ENCODE data around the gene RNF157.

The RNF157 gene

GRCh38 chr17:76275382-76276068 is 35.2 kb upstream of the RNF157 start:
- TF ChIP-seq REST (IDR thresholded peaks at IDR 0.05; ENCODE audit: insufficient replicate concordance, low read depth) = no peak
- TF ChIP-seq POLR2AphosphoS5 (IDR thresholded peaks at IDR 0.05; ENCODE audit: low read depth) = no peak
- TF ChIP-seq SPI1 (IDR thresholded peaks at IDR 0.05; ENCODE audit: borderline replicate concordance, low read depth) = peak; percentile 39
- TF ChIP-seq CTCF (IDR thresholded peaks at IDR 0.05; ENCODE audit: insufficient read depth, low read length) = no peak
- H3K27ac ChIP-seq (replicated peaks) = no peak overlapping the region
- no peaks in the 10 kb centered on the region for H3K27me3 ChIP-seq (ENCODE audit: insufficient read depth, poor library complexity, severe bottlenecking)
- H3K4me3 ChIP-seq (replicated peaks; ENCODE audit: insufficient read depth, low read length) = no peak overlapping the region
- DNase-seq (ENCODE audit: low read depth in 1 of 2, low spot score in 1 of 2) = no peak

- no peak for DNase-seq (ENCODE audit: low read depth in 1 of 2, low spot score in 1 of 2)
- Histone ChIP-seq H3K4me3 (replicated peaks; ENCODE audit: insufficient read depth, low read length) (no peak overlapping the region), H3K27ac (replicated peaks) (no peak overlapping the region), H3K27me3 (ENCODE audit: insufficient read depth, poor library complexity, severe bottlenecking) (no peaks in the 10 kb centered on the region)
- TF ChIP-seq SPI1 (IDR thresholded peaks at IDR 0.05; ENCODE audit: borderline replicate concordance, low read depth) (no peak), REST (IDR thresholded peaks at IDR 0.05; ENCODE audit: insufficient replicate concordance, low read depth) (no peak), GABPA (IDR thresholded peaks at IDR 0.05; ENCODE audit: low read depth) (no peak), POLR2AphosphoS5 (IDR thresholded peaks at IDR 0.05; ENCODE audit: low read depth) (no peak), CTCF (IDR thresholded peaks at IDR 0.05; ENCODE audit: insufficient read depth, low read length) (no peak)
These were observed 34.0 kb upstream of the RNF157 start for GRCh38 chr17:76274112-76274956.

GRCh38 chr17:76273445-76274111 is 33.3 kb upstream of the RNF157 start:
- Histone ChIP-seq H3K4me3 (replicated peaks; ENCODE audit: insufficient read depth, low read length) (no peak overlapping the region), H3K27ac (replicated peaks) (no peak overlapping the region), H3K27me3 (ENCODE audit: insufficient read depth, poor library complexity, severe bottlenecking) (no peaks in the 10 kb centered on the region)
- DNase-seq (ENCODE audit: low read depth in 1 of 2, low spot score in 1 of 2) = no peak
- TF ChIP-seq GABPA (IDR thresholded peaks at IDR 0.05; ENCODE audit: low read depth) = no peak
- TF ChIP-seq POLR2AphosphoS5 (IDR thresholded peaks at IDR 0.05; ENCODE audit: low read depth) = no peak
- no peak for TF ChIP-seq SPI1 (IDR thresholded peaks at IDR 0.05; ENCODE audit: borderline replicate concordance, low read depth)
- TF ChIP-seq CTCF (IDR thresholded peaks at IDR 0.05; ENCODE audit: insufficient read depth, low read length) = no peak
- no peak for TF ChIP-seq REST (IDR thresholded peaks at IDR 0.05; ENCODE audit: insufficient replicate concordance, low read depth)

All from HL-60 (cell line).